CD8-positive, alpha-beta memory T cell (primary cell): Measurements from ENCODE around the gene ZNF512. TPM values are rescaled to one million over a fixed set of nuclear protein-coding genes. Genes with fewer than 3 reads are reported as not detected.

Experiments used
- CTCF ChIA-PET: fragments of 350-600 bp; sonication (Branson Sonifier 250); formaldehyde crosslinking; loops from one replicate; lab custom pipeline; 2021; ENCODE audit warnings: antibody characterized with exemption; lab: Charles Lee
- POLR2A ChIA-PET: fragments of 350-600 bp; sonication (Branson Sonifier 250); formaldehyde crosslinking; loops from one replicate; lab custom pipeline; 2021; ENCODE audit warnings: antibody characterized with exemption; lab: Charles Lee
- DNase-seq, 5 donors: peaks; one replicate each; pipeline versions ENCODE4 v3.0.0 to v3.0.0-alpha.2; 2020 to 2022; ENCODE audit warnings: mixed read lengths in 1 of 5
- H3K27ac ChIP-seq: one replicate; pipeline ENCODE4 v1.7.0; 2013; ENCODE audit warnings: low read depth, mild to moderate bottlenecking, low read length, moderate library complexity
- H3K27me3 ChIP-seq: 2 replicates; pipeline ENCODE4 v1.7.0; 2013; ENCODE audit warnings: low read length, mild to moderate bottlenecking; ENCODE audit not compliant: insufficient read depth, poor library complexity, severe bottlenecking
- H3K36me3 ChIP-seq: 2 replicates; pipeline ENCODE4 v1.7.0; 2013; ENCODE audit warnings: mild to moderate bottlenecking, low read length, moderate library complexity; ENCODE audit not compliant: insufficient read depth
- H3K4me1 ChIP-seq: 2 replicates; pipeline ENCODE4 v1.7.0; 2013; ENCODE audit warnings: mild to moderate bottlenecking, low read length, moderate library complexity; ENCODE audit not compliant: insufficient read depth
- H3K4me3 ChIP-seq: 2 replicates; pipeline ENCODE4 v1.7.0; 2013; ENCODE audit warnings: mild to moderate bottlenecking, low read length
- H3K9me3 ChIP-seq: 2 replicates; pipeline ENCODE4 v1.7.0; 2013; ENCODE audit warnings: mild to moderate bottlenecking, low read length
- H3K27ac Mint-ChIP-seq, 8 donors: one replicate each; pipeline ENCODE4 v1.8.0; 2020 to 2021; ENCODE audit warnings: mixed read lengths in 8 of 8, mild to moderate bottlenecking in 6 of 8, inconsistent platforms in 3 of 8, moderate library complexity in 3 of 8
- H3K27me3 Mint-ChIP-seq, 2 donors: one replicate each; pipeline ENCODE4 v1.8.0; 2020 to 2021; ENCODE audit warnings: mixed read lengths in 2 of 2, mild to moderate bottlenecking in 1 of 2, moderate library complexity in 1 of 2
- H3K36me3 Mint-ChIP-seq, 3 donors: one replicate each; pipeline ENCODE4 v1.8.0; 2020 to 2021; ENCODE audit warnings: mixed read lengths in 3 of 3, inconsistent platforms in 1 of 3, mild to moderate bottlenecking in 1 of 3
- H3K4me1 Mint-ChIP-seq, 3 donors: one replicate each; pipeline ENCODE4 v1.8.0; 2020 to 2021; ENCODE audit warnings: mixed read lengths in 3 of 3, inconsistent platforms in 1 of 3, mild to moderate bottlenecking in 1 of 3
- H3K4me3 Mint-ChIP-seq, 7 donors: one replicate each; pipeline ENCODE4 v1.8.0; 2020 to 2021; ENCODE audit warnings: mixed read lengths in 7 of 7, mild to moderate bottlenecking in 6 of 7, moderate library complexity in 4 of 7, inconsistent platforms in 2 of 7
- H3K9me3 Mint-ChIP-seq, 5 donors: one replicate each; pipeline ENCODE4 v1.8.0; 2020 to 2022; ENCODE audit warnings: mixed read lengths in 5 of 5, mild to moderate bottlenecking in 3 of 5, moderate library complexity in 2 of 5, inconsistent platforms in 1 of 5
- polyA plus RNA-seq: library from polyadenylated mRNA; unstranded; fragments of 300-500 nt; fragmentation: Illumina TruSeq; gene quantifications from one replicate; pipeline ENCODE4 v1.2.3, GENCODE V29; 2021
- total RNA-seq, 2 experiments: library from RNA; stranded (reverse); gene quantifications; one replicate each; pipeline ENCODE4 v1.2.3, GENCODE V29; 2021

ZNF512 gene
- total and polyA plus RNA-seq, 3 experiments from 2014 or later, result 20.6 to 39.1 (median 21.8) TPM

DNA sequence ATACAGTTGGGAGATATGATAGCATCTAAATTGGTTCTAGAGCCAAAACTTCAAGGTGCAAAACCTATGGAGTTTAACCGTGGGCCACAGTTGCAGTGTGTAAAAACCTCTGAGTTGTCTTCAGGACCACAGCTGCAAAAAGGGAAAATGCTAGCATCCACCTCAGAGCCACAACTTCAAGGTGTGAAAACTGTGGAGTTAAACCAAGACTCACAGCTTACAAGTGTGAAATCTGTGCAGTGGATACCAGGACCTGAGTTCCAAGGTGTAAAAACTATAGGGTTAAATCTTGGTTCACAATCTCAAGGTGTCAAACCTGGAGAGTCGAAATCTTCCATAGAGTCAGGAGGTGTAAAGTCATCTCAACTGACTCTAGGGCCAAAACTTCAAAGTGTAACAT, 10.4 kb upstream of the ZNF512 start:
- peak in 1 of 5 donors; percentile 28 for DNase-seq
- peaks cover 0 to 3% (median 0%) of the 10 kb centered on the region in 5 donors for H3K9me3 Mint-ChIP-seq
- peaks cover 18 to 19% of the 10 kb centered on the region in 2 donors for H3K27me3 Mint-ChIP-seq
- ChIA-PET POLR2A (interaction anchor here (0.6 kb wide), 1 partner anchor 146 kb away, joined by 5 read pairs; no protein-coding TSS in a partner anchor), CTCF (no interaction called here)
- H3K4me1 Mint-ChIP-seq, result peaks cover 17 to 27% (median 27%) of the 10 kb centered on the region in 3 donors
- Histone ChIP-seq H3K9me3 (no peaks in the 10 kb centered on the region), H3K36me3 (no peaks in the 10 kb centered on the region), H3K27ac (no peak overlapping the region), H3K27me3 (no peaks in the 10 kb centered on the region), H3K4me3 (no peak overlapping the region), H3K4me1 (no peaks in the 10 kb centered on the region)
- no peaks in the 10 kb centered on the region for H3K36me3 Mint-ChIP-seq
- no peak overlapping the region for H3K27ac Mint-ChIP-seq
- H3K4me3 Mint-ChIP-seq, result peak overlapping the region in 1 of 7 donors; percentile 16

DNA sequence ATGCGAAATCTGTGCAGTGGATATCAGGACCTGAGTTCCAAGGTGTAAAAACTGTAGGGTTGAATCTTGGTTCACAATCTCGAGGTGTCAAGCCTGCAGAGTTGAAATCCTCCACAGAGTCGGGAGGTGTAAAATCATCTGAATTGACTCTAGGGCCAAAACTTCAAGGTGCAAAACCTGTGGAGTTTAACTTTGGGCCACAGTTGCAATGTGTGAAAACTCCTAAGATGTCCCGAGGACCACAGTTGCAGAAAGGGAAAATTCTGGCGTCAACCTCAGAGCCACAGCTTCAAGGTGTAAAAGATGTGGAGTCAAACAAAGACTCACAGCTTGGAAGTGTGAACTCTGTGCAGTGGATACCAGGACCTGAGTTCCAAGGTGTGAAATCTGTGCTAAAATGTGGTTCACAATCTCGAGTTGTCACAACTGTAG, 9.8 kb upstream of the ZNF512 start:
- peaks cover 17 to 27% (median 27%) of the 10 kb centered on the region in 3 donors for H3K4me1 Mint-ChIP-seq
- Histone ChIP-seq H3K4me3 (no peak overlapping the region), H3K27ac (no peak overlapping the region), H3K27me3 (no peaks in the 10 kb centered on the region), H3K9me3 (no peaks in the 10 kb centered on the region), H3K36me3 (no peaks in the 10 kb centered on the region), H3K4me1 (no peaks in the 10 kb centered on the region)
- peaks cover 14 to 16% of the 10 kb centered on the region in 2 donors for H3K27me3 Mint-ChIP-seq
- no peak overlapping the region for H3K4me3 Mint-ChIP-seq
- DNase-seq, result peak in 1 of 5 donors; percentile 31
- H3K36me3 Mint-ChIP-seq, result no peaks in the 10 kb centered on the region
- H3K27ac Mint-ChIP-seq, result no peak overlapping the region
- peaks cover 0 to 5% (median 3%) of the 10 kb centered on the region in 5 donors for H3K9me3 Mint-ChIP-seq
- POLR2A ChIA-PET, result interaction anchor here (0.6 kb wide), 1 partner anchor 145 kb away, joined by 5 read pairs; no protein-coding TSS in a partner anchor
- CTCF ChIA-PET, result no interaction called here

DNA sequence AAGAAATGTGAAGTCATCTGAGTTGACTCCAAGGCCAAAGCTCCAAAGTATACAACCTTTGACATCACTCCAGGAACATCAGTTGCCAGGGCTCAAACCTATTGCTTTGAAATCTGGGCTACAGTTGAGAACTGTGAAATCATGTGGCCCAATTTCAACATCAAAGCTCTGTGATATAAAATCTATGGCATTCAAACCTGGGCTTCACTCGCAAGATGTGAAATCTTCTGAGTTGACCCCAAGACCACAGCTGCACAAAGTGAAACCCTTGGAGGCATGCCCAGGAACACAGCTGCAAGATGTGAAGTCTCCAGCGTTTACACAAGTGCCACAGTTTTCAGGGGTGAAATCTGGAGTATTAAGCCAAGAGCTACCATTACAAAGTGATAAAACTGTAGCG, 9.4 kb upstream of the ZNF512 start:
- peaks cover 0 to 5% (median 3%) of the 10 kb centered on the region in 5 donors for H3K9me3 Mint-ChIP-seq
- no peaks in the 10 kb centered on the region for H3K27me3 ChIP-seq
- no peak overlapping the region for H3K4me3 Mint-ChIP-seq
- H3K36me3 Mint-ChIP-seq, result no peaks in the 10 kb centered on the region
- no peaks in the 10 kb centered on the region for H3K4me1 ChIP-seq
- POLR2A ChIA-PET, result no interaction called here
- H3K4me1 Mint-ChIP-seq, result peaks cover 17 to 27% (median 27%) of the 10 kb centered on the region in 3 donors
- no peaks in the 10 kb centered on the region for H3K9me3 ChIP-seq
- H3K27ac Mint-ChIP-seq, result peak overlapping the region in 1 of 8 donors; percentile 38
- H3K4me3 ChIP-seq, result no peak overlapping the region
- peaks cover 9 to 12% of the 10 kb centered on the region in 2 donors for H3K27me3 Mint-ChIP-seq
- no peaks in the 10 kb centered on the region for H3K36me3 ChIP-seq
- no peak for DNase-seq
- CTCF ChIA-PET, result no interaction called here
- H3K27ac ChIP-seq, result no peak overlapping the region

DNA sequence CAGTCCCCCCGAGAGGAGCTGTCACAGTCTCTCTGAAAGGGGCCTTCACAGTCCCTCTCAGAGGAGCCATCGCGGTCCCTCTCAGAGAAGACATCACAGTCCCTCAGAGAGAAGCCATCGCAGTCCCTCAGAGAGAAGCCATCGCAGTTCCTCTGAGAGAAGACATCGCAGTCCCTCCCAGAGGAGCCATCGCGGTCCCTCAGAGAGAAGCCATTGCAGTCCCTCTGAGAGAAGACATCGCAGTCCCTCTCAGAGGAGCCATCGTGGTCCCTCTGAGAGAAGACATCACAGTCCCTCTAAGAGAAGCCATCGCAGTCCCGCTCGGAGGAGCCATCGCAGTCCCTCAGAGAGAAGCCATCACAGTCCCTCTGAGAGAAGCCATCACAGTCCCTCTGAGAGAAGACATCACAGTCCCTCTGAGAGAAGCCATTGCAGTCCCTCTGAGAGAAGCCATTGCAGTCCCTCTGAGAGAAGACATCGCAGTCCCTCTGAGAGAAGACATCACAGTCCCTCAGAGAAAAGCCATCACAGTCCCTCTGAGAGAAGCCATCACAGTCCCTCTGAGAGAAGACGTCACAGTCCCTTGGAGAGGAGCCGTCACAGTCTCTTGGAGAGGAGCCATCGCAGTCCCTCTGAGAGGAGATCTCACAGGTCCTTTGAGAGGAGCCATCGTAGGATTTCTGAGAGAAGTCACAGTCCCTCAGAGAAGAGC, 1.3 kb upstream of the ZNF512 start:
- ChIA-PET POLR2A (no interaction called here), CTCF (no interaction called here)
- Histone ChIP-seq H3K4me1 (peaks cover 42% of the 10 kb centered on the region), H3K27ac (no peak overlapping the region), H3K27me3 (no peaks in the 10 kb centered on the region), H3K9me3 (no peaks in the 10 kb centered on the region), H3K4me3 (no peak overlapping the region), H3K36me3 (no peaks in the 10 kb centered on the region)
- H3K4me1 Mint-ChIP-seq, result peaks cover 48 to 52% (median 49%) of the 10 kb centered on the region in 3 donors
- H3K4me3 Mint-ChIP-seq, result peak overlapping the region; percentile 94 to 99 (median 94)
- peak overlapping the region in 7 of 8 donors; percentile 93 to 99 (median 96) for H3K27ac Mint-ChIP-seq
- peaks cover 0 to 5% (median 0%) of the 10 kb centered on the region in 5 donors for H3K9me3 Mint-ChIP-seq
- peaks cover 0 to 10% (median 1%) of the 10 kb centered on the region in 3 donors for H3K36me3 Mint-ChIP-seq
- peaks cover 0 to 3% of the 10 kb centered on the region in 2 donors for H3K27me3 Mint-ChIP-seq
- no peak for DNase-seq

DNA sequence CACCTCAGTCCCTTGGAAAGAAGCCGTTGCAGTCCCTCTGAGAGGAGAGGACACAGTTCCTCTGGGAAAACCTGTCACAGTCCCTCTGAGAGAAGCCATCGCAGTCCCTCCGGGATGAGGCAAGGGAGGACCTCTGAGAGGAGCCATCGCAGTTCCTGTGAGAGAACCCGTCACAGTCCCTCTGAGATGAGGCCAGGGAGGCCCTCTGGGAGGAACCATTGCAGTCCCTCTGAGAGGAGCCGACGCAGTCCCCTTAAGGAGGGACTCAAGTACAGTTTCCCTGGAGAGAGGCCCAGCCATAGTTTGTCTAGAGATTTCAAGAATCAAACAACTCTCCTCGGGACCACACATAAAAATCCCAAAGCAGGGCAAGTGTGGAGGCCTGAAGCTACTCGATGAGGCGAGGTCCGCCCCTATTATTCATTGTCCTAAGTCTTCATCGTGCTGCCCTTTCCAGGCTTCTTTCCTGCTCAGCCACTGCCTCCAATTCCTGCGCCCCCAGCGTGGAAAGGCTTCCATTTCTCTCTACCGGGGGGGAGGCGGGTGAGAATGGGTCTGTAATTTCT, 630 bp upstream of the ZNF512 start:
- H3K36me3 Mint-ChIP-seq, result peaks cover 0 to 13% (median 1%) of the 10 kb centered on the region in 3 donors
- H3K27me3 Mint-ChIP-seq, result peaks cover 0 to 3% of the 10 kb centered on the region in 2 donors
- H3K36me3 ChIP-seq, result no peaks in the 10 kb centered on the region
- H3K27me3 ChIP-seq, result no peaks in the 10 kb centered on the region
- ChIA-PET POLR2A (interaction anchor here (0.7 kb wide), 1 partner anchor 154 kb away, joined by 3 read pairs; the partner anchor contains the start of gene NRBP1), CTCF (no interaction called here)
- peak in 1 of 5 donors; percentile 1 for DNase-seq
- H3K4me1 Mint-ChIP-seq, result peaks cover 54 to 59% (median 55%) of the 10 kb centered on the region in 3 donors
- peaks cover 0 to 5% (median 0%) of the 10 kb centered on the region in 5 donors for H3K9me3 Mint-ChIP-seq
- H3K4me3 ChIP-seq, result peak overlapping the region; percentile 96
- H3K4me1 ChIP-seq, result peaks cover 48% of the 10 kb centered on the region
- H3K4me3 Mint-ChIP-seq, result peak overlapping the region; percentile 94 to 99 (median 94)
- H3K27ac Mint-ChIP-seq, result peak overlapping the region; percentile 91 to 99 (median 97)
- peak overlapping the region; percentile 92 for H3K27ac ChIP-seq
- no peaks in the 10 kb centered on the region for H3K9me3 ChIP-seq

DNA sequence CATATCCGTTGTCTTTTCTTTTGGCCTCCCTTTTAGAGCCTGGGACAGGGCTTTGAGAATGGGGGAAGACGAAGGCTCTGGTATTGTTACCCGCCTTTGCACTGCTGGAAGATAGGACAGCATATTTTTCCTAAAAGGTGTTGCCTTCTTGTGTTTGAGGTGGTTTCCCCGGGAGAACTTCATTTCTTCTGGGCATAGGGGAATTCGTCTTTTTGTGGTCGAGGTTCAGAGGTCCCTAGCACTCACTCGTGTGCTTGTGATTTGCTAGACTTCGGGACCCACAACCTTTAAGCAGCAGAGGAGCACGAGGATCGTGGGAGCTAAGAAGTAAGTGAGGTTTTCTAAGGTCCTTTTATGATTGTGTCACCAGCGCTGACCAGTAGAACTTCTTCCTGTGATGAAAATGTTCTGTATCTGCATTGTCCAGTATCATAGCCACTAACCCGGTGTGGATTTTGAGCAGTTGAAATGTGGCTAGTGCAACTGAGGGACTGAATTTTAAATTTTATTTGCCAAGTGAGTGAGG, 611 bp downstream of the ZNF512 start:
- no peak for DNase-seq
- Histone ChIP-seq H3K27me3 (no peaks in the 10 kb centered on the region), H3K9me3 (no peaks in the 10 kb centered on the region), H3K4me1 (peaks cover 50% of the 10 kb centered on the region), H3K36me3 (no peaks in the 10 kb centered on the region), H3K4me3 (peak overlapping the region; percentile 96), H3K27ac (peak overlapping the region; percentile 92)
- H3K4me1 Mint-ChIP-seq, result peaks cover 64 to 69% (median 64%) of the 10 kb centered on the region in 3 donors
- ChIA-PET CTCF (no interaction called here), POLR2A (no interaction called here)
- H3K4me3 Mint-ChIP-seq, result peak overlapping the region; percentile 94 to 99 (median 94)
- H3K27ac Mint-ChIP-seq, result peak overlapping the region; percentile 91 to 99 (median 97)
- H3K27me3 Mint-ChIP-seq, result peaks cover 0 to 2% of the 10 kb centered on the region in 2 donors
- H3K36me3 Mint-ChIP-seq, result peaks cover 1 to 17% (median 5%) of the 10 kb centered on the region in 3 donors
- H3K9me3 Mint-ChIP-seq, result no peaks in the 10 kb centered on the region

DNA sequence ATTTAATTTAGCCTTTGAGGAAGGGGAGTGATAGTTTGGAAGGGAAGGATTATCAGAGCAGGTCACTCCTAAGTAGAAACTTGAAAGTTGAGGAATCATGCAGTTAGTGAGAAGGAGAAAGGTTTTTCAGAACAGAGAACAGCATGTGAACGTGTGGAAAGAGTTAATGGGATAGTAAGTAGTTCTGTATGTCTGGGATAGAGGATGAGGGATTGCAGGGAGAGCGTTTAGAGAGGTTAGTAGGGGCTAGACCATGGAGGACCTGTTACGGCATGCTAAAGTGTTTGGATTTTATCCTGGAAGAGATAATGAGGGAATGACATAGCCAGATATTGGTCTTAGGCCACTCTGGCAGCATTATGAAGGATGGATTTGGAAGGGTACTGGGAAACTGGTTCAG, 1.8 kb downstream of the ZNF512 start:
- Histone ChIP-seq H3K4me3 (peak overlapping the region; percentile 96), H3K27ac (peak overlapping the region; percentile 92), H3K36me3 (no peaks in the 10 kb centered on the region), H3K27me3 (no peaks in the 10 kb centered on the region), H3K4me1 (peaks cover 50% of the 10 kb centered on the region), H3K9me3 (no peaks in the 10 kb centered on the region)
- Mint-ChIP-seq H3K4me3 (peak overlapping the region; percentile 71 to 99 (median 94)), H3K4me1 (peaks cover 66 to 80% (median 71%) of the 10 kb centered on the region in 3 donors), H3K9me3 (peaks cover 0 to 4% (median 3%) of the 10 kb centered on the region in 5 donors), H3K36me3 (peaks cover 0 to 19% (median 10%) of the 10 kb centered on the region in 3 donors), H3K27ac (peak overlapping the region; percentile 0 to 94 (median 41)), H3K27me3 (peaks cover 0 to 2% of the 10 kb centered on the region in 2 donors)
- no peak for DNase-seq
- POLR2A ChIA-PET, result no interaction called here
- CTCF ChIA-PET, result interaction anchor here (2.1 kb wide), 1 partner anchor 12 kb away, joined by 7 read pairs; no protein-coding TSS in a partner anchor
